HT1080 (cell line): ENCODE results near the gene CLUH. TPM values are rescaled to one million over a fixed set of nuclear protein-coding genes. Genes with fewer than 3 reads are reported as not detected.
"Not testable (repeated sequence)": the region's sequence is repeated elsewhere in the genome, so short reads cannot be mapped to it uniquely, and the experiment has no call there.

ENCODE experiments used
- DNase-seq: peaks from one replicate; pipeline ENCODE4 v3.0.0-alpha.2; 2015; ENCODE audit warnings: low read depth
- total RNA-seq: library from RNA; depleted of rRNA; stranded (reverse); fragments of >200 nt; shearing (Covaris generic); gene quantifications from 2 replicates; pipeline ENCODE4 v1.2.3, GENCODE V29; 2014

The CLUH gene
- total RNA-seq, 1 experiment from 2014 or later, result 75.8 TPM

DNA sequence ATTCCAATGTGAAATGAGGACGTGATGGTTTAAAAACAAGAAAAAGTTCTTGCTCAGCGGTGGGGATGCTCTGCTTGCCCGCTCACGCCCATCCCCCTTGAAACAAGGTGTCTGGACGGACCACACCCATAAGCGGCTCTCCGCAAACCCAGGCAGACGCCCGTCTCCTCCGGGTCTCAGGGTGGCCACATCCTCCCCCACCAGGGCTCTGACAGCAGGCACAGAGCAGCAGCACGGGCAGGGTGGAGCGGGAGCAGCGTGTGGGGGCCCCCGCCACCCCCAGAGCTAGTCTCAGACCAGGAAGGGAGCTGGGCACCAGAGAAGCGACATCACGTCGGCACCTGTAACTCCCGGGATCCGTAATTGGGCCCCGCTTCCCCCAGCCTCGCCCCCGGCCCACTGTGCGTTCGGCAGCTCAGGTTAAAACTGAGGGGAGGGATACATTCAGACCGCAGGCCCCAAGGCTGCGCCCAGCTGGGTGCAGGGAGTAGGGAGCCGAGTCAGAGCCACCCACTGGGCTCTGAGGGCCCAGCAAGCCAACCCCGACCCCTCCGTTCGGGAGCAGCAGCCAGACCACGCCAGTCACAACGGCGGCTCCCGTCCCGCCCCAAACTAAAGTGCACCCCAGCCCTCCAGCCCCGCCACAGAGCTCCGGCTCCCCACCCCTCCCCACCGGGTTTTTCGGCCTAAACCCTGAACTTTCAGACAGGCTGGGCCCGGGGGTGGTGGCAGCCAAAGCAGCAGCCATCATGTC, 22.0 kb downstream of the CLUH start:
- DNase-seq, result no peak

DNA sequence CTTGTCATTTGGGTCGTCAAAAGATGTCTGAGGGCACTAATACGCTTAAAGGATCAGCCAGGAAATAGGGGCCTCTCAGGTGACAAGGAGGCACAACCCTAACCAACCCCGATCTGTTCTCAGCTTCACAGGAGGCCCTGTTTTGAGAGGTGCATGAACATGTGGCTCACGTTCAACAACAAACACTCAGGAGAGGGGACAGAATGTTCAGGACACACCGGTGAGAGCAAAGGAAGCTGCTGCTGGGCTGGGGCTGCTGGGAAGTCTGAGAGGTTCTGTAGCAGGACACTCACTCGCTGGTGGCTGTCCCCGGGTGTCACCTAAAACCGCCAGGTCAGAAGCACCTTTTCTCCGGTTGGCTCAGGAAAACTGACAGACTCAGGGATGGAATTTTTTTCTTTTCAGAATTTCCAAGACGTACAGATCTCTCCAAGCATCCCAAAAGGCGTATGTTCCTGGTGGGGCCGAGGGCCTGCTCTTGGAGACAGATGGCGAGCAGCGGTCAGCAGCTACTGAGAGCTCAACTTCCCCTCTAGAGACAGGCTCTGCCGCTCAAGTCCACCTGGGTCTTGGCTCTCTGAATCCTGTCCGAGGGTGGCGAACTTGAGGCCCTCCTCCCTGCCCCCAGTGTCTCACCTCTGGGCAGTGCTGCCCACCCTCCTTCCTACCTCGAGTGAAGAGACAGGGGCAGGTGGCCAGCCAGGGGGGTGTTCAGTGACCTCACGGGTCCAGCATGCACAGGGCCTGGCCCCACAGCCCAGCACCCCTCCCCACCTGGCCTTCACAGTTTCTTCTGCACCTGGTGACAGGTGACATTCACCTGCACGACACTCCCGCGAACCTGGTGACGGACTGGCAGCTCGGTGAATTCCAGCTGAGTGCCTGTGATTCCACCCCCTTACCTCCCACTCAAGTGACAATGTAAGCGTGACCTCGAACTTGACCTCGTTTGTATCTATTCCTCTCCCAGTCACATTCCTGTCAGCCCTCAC, 22.9 kb downstream of the CLUH start:
- DNase-seq, result no peak

DNA sequence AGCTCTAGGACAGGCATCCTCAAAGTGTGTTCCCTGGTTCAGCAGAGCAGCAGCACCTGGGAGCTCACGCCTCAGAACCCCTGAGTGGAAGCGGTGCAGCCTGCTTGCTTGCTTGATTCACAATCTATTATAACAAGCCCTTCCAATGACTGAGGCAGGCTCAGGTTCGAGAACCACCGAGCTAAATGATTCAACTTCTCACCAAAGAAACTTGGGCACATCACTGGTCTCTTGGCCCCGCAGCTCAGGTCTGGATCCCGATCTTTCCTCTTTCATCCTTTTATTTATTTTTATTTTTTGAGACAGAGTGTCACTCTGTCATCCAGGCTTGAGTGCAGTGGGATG, 24.5 kb downstream of the CLUH start:
- DNase-seq, result no peak

DNA sequence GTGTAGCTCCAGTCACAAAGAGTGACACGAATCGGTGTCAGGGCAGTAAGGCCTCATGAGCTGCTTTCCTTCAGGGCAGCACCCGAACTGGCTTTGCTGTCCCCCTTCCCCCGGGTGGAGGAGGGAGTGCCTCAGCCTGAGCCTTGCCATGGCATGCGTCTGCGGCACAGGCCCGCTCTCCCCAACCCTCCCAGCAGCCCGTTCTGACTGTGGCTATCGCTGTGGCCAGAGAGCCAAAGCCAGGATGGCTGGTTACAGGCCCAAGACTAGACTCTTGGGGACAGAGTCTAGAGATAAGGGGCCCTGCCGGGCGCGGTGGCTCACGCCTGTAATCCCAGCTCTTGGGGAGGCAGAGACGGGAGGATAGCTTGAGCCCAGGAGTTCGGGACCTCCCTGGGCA, 25.9 kb downstream of the CLUH start:
- DNase-seq, result no peak

DNA sequence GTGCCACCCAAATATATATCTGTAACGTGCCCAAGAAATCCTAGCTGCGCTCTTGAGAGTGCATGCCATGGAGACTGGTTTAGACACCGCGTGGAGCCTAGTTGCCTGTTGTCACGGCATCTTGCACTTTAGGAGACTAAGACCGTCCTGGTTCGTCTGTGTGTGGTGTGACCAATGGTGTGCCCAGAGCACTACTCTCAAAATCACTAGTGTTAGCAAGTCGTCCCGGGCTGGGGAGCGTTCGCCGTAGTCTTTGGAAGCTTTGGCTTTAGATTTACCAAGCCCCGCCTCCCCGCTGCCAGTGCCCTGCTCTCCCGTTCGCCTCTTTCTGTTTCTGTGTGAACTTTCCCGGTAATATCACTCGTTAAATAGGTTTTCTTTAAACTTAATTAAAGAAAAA, 27.0 kb downstream of the CLUH start:
- no peak for DNase-seq

DNA sequence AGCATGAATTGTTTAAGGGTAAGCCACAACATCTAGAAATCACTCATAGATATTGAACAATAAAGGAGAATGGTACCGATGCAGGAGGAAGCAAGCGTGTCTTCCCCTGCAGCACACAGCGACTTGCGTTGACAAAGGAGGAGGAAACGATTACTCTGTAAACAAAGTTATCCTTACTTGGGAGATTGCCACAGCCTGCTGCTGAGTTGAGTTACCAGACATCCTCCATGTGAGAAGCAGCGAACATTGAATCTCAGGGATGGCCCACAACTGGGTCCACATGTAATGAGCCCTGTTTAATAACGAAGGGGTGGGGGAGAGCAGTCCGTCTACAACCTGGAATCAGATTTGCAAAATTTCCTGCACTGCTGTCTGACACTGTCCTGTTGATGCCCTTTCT, 27.7 kb downstream of the CLUH start:
- no peak for DNase-seq

DNA sequence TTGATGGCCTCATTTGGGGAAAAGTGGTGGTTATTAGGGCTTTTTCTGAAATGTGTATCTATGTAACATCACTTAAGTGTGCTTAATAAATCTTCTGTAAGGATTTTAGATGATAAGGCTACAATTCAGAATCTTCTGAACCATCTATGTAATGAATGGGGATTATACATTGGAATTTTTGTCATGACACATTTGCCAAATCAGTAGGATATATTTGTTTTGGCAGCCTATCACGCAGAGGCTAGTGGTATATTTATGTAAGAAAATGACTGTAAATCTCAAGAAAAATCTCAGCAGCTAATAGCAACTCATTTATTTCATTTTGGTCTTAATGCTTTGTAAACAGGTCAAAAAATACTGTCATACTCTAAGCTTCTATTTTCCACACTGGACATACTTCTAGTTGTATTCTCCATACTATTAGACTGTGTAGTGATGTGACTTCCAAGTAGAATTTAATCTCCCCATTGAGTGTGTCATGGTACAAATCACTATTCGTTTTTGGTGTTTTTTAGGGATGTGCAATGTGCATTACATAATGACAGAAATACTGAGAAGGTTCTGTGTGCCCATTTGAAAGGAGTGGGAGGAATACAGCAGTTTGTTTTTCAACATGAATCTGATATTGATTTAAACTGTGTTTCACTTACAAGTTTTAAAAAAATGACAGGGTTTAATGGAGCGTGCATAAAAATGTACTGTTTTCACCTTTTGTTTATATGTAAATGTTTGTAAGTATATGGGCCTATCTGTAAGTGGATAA, 29.2 kb downstream of the CLUH start:
- DNase-seq, result no peak

DNA sequence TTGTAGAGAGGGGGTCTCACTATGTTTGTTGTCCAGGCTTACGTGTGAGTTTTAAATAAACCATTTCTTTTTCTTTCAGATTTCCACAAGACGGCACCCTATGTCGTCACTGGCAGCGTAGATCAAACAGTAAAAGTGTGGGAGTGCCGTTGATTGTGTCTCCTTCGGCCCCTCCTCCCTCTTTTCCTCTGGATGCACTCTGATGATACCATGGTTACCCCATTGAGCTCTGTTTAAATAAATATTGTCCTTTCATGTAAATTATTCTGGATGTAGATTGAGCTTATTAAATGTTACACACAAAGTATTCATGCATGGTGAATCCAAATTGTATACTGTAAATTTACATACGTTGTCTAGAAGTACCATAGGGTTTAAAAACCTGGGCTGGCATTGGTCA, 29.9 kb downstream of the CLUH start:
- DNase-seq, result no peak

DNA sequence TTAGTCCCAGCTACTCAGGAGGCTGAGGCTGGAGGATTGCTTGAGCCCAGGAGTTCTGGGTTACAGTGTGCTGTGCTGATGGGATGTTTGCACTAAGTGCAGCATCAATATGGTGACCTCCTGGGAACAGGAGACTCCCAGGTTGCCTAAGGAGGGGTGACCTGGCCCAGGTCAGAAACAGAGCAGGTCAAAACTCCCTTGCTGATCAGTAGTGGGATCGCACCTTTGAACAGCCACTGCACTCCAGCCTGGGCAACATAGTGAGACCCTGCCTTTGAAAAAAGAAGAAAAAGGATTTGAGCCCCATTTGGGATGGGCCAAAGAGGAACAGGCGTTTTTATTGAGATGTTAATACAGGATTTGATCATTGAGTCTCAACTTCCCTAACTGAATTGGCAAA, 30.6 kb downstream of the CLUH start:
- no peak for DNase-seq

DNA sequence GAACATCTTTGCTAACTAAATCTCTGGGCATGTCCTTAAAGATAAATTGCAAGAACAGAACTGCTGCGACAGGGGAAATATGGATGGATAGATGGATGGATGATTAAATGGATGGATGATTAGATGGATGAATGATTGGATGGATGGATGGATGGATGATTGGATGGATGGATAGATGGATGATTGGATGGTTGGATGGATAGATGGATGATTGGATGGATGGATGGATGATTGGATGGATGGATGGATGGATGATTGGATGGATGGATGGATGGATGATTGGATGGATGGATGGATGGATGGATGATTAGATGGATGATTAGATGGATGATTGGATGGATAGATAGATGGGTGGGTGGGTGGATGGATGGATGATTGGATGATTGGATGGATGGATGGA, 32.3 kb downstream of the CLUH start:
- not testable (repeated sequence) for DNase-seq

DNA sequence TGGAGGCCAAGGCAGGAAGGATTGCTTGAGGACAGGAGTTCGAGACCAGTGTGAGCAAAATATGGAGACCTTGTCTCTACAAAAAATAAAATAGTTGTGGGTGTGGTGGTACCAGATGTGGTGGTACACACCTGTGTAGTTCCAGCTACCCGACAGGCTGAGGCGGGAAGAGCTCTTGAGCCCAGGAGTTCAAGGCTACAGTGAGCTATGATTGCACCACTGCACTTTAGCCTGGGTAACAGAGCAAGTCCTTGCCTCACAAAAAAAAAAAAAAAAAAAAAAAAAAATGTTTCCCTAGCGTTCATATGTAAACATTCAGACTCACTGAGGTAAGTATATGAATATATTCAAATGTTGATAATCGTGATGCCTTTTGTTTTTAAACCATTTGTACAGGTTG, 39.5 kb downstream of the CLUH start:
- no peak for DNase-seq

DNA sequence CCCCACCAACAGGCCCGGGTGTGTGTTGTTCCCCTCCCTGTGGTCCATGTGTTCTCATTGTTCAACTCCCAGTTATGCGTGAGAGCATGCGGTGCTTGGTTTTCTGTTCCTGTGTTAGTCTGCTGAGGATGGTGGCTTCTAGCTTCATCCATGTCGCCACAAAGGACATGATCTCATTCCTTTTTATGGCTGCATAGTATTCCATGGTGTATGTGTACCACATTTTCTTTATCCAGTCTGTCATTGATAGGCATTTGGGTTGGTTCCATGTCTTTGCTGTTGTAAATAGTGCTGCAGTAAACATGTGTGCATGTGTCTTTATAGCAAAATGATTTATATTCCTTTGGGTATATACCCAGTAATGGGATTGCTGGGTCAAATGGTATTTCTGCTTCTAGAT, 51.2 kb downstream of the CLUH start:
- DNase-seq, result not testable (repeated sequence)

DNA sequence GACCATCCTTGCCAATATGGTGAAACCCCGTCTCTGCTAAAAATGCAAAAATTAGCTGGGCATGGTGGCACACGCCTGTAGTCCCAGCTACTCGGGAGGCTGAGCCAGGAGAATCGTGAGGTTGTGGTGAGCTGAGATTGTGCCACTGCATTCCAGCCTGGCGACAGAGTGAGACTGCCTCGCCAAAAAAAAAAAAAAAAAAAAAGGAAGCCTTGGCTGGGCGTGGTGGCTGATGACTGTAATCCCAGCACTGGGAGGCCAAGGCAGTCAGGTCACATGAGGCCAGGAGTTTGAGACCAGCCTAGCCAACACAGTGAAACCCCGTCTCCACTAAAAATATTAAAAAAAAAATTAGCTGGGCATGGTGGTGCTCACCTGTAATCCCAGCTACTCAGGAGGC, 52.2 kb downstream of the CLUH start:
- DNase-seq, result peak; percentile 87

DNA sequence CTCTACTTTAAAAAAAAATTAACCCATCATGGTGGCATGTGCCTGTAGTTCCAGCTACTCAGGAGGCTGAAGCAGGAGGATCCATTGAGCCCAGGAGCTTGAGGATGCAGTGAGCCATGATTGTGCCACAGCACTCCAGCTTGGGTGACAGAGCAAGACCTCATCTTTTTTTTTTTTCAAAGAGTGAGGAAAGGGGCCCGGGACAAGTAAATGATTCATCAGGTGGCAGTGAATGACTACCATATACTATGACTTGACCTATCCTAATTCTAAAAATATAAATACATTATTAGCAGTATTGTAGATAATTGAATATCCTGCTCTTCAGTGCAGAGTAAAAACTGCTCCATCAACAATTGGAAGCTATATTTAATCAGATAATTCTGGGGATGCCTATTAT, 55.3 kb downstream of the CLUH start:
- DNase-seq, result peak; percentile 22

DNA sequence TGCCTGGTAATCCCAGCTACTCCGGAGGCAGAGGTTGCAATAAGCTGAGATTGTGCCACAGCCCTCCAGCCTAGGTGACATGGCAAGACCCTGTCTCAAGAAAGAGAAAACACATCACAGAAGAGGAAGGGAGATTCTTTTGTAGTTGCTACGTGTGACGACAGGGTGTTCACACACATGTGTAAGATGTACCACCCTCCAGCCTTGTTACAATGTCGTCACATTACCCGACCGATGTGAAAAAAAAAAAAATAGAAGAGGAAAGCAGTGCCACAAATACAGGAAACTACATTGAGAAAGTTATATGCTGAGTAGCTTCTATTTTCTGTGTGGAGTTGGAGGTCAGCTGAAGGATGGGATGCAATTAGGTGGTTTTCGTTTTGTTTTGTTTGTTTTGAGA, 56.0 kb downstream of the CLUH start:
- DNase-seq, result no peak

DNA sequence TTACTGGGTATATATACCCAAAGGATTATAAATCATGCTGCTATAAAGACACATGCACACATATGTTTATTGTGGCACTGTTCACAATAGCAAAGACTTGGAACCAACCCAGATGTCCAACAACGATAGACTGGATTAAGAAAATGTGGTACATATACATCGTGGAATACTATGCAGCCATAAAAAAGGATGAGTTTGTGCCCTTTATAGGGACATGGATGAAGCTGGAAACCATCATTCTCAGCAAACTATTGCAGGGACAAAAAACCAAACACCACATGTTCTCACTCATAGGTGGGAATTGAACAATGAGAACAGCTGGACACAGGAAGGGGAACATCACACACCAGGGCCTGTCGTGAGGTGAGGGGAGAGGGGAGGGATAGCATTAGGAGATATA, 58.7 kb downstream of the CLUH start:
- not testable (repeated sequence) for DNase-seq

DNA sequence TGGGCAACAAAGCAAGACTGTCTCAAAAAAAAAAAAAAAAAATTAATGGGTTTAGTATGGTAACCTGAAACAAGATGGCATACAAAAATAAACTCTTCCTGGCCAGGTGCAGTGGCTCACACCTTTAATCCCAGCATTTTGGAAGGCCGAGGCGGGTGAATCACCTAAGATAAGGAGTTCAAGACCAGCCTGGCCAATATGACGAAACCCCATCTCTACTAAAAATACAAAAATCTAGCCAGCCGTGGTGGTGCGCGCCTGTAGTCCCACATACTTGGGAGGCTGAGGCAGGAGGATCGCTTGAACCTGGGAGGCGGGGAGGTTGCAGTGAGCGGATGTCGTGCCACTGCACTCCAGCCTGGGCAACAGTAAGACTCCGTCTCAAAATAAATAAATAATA, 62.4 kb downstream of the CLUH start:
- no peak for DNase-seq

DNA sequence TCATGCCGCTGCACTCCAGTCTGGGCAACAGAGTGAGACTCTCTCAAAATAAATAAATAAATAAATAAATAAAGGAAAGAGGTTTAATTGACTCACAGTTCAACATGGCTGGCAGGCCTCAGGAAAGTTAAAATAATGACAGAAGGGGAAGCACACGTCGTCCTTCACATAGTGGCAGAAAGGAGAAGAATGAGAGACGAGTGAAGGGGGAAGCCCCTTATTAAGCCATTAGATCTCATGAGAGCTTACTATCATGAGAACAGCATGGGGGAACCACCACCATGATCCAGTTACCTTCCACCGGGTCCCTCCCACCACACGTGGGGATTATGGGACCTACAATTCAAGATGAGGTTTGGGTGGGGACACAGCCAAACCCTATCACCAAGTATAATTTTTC, 63.6 kb downstream of the CLUH start:
- no peak for DNase-seq

DNA sequence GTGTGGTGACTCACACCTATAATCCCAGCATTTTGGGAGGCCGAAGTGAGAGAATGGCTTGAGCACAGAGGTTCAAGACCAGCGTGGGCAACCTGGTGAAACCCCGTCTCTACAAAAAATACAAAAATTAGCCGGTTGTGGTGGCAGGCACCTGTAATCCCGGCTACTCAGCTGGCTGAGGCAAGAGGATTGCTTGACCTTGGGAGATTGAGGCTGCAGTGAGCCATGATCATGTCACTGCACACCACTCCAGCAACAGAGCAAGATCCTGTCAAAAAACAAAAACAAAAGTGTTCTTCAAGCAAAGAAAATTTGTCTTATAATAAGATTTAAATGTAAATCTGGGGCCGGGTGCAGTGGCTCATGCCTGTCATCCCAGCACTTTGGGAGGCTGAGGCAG, 66.6 kb downstream of the CLUH start:
- DNase-seq, result no peak
